GM12878 (cell line): ENCODE data around the gene PPIF. TPM values are rescaled to one million over a fixed set of nuclear protein-coding genes. Genes with fewer than 3 reads are reported as not detected.

Experiments used
- ATAC-seq: fragments of 200-7000 bp; cut with Tn5 transposase; 3 replicates; pipeline ENCODE4 v1.9.1; 2020; ENCODE audit warnings: mild to moderate bottlenecking, moderate library complexity
- BruUV-seq: library from RNA; stranded (reverse); fragments of 400-500 nt; replicated peaks from 2 replicates; lab custom pipeline; 2021; lab: Mats Ljungman, UMichigan
- CTCF ChIA-PET: fragments of 300-600 bp; sonication (Branson Sonifier 250); formaldehyde crosslinking; extraction: SDS; loops from one replicate; lab custom pipeline; 2021; ENCODE audit warnings: inconsistent platforms; lab: Yijun Ruan, JAX
- POLR2A ChIA-PET: fragments of 350-600 bp; formaldehyde crosslinking; extraction: SDS; loops from one replicate; lab custom pipeline; 2021; ENCODE audit warnings: inconsistent platforms; lab: Charles Lee
- RAD21 ChIA-PET: fragments of 300-600 bp; sonication (Branson Sonifier 250); formaldehyde crosslinking; loops from one replicate; lab custom pipeline; 2023; ENCODE audit warnings: antibody characterized with exemption; ENCODE audit not compliant: unreplicated experiment; lab: Charles Lee
- SMC1A ChIA-PET: fragments of 300-600 bp; sonication (Branson Sonifier 250); formaldehyde crosslinking; loops from one replicate; lab custom pipeline; 2023; ENCODE audit not compliant: unreplicated experiment, uncharacterized antibody; lab: Charles Lee
- DNase-seq: peaks from one replicate; pipeline ENCODE4 v3.0.0-alpha.2; 2011; ENCODE audit warnings: low read depth, low spot score
- FAIRE-seq: peaks from 3 replicates; lab custom pipeline; 2011; peaks lifted over from hg19 to GRCh38; lab: Jason Lieb, UNC
- H2AFZ ChIP-seq: 2 replicates; pipeline ENCODE4 v1.6.0; 2011; ENCODE audit warnings: low read depth, low read length, control low read depth; ENCODE audit not compliant: control insufficient read depth
- H3K27ac ChIP-seq: 2 replicates; pipeline ENCODE4 v1.5.1; 2011; ENCODE audit warnings: control low read depth; ENCODE audit not compliant: control insufficient read depth, insufficient read depth
- H3K27me3 ChIP-seq, 2 experiments: replicated peaks in 1 of 2; 2 replicates each; pipeline versions ENCODE4 v1.6.0 to v1.6.1; 2011; ENCODE audit warnings: low read length in 1 of 2; ENCODE audit not compliant: control insufficient read depth in 2 of 2, insufficient read depth in 2 of 2
- H3K36me3 ChIP-seq, 2 experiments: 2 replicates each; pipeline ENCODE4 v1.5.1; 2011; ENCODE audit warnings: low read length in 1 of 2; ENCODE audit not compliant: control insufficient read depth in 2 of 2, insufficient read depth in 2 of 2
- H3K4me1 ChIP-seq: 2 replicates; pipeline ENCODE4 v1.6.1; 2011; ENCODE audit warnings: mild to moderate bottlenecking, low read length, moderate library complexity, mixed read lengths; ENCODE audit not compliant: control insufficient read depth, insufficient read depth
- H3K4me2 ChIP-seq: 2 replicates; pipeline ENCODE4 v1.6.0; 2011; ENCODE audit warnings: control low read depth; ENCODE audit not compliant: control insufficient read depth, insufficient read depth
- H3K4me3 ChIP-seq: fragments of 200-600 bp; sonication (generic); 2 replicates; pipeline ENCODE4 v1.5.1; 2016
- H3K79me2 ChIP-seq: 2 replicates; pipeline ENCODE4 v1.6.0; 2011; ENCODE audit warnings: low read length; ENCODE audit not compliant: control insufficient read depth, insufficient read depth
- H3K9ac ChIP-seq: 2 replicates; pipeline ENCODE4 v1.8.0; 2011; ENCODE audit warnings: low read length, control low read depth, mixed read lengths; ENCODE audit not compliant: control insufficient read depth, insufficient read depth
- H3K9me3 ChIP-seq: replicated peaks from 3 replicates; pipeline ENCODE4 v1.5.1; 2011; ENCODE audit warnings: mild to moderate bottlenecking, low read length; ENCODE audit not compliant: control insufficient read depth, insufficient read depth
- H4K20me1 ChIP-seq: 2 replicates; pipeline ENCODE4 v1.6.0; 2011; ENCODE audit not compliant: control insufficient read depth, insufficient read depth
- ATF7 ChIP-seq: fragments of 450-650 bp; IDR thresholded peaks from 2 replicates; pipeline ENCODE4 v1.6.1; 2016; ENCODE audit warnings: low read depth, mild to moderate bottlenecking
- BACH1 ChIP-seq: fragments of 450-650 bp; IDR thresholded peaks from 2 replicates; pipeline ENCODE4 v1.6.1; 2017; ENCODE audit warnings: mild to moderate bottlenecking, borderline replicate concordance
- EGR1 ChIP-seq, 2 experiments: IDR thresholded peaks; 1 replicate in 1 of 2; 2 replicates in 1 of 2; pipeline ENCODE4 v1.6.1; 2011 to 2012; ENCODE audit warnings: low read depth in 2 of 2, low read length in 2 of 2, borderline replicate concordance in 1 of 2, mild to moderate bottlenecking in 1 of 2, moderate library complexity in 1 of 2
- HCFC1 ChIP-seq: fragments of 150-350 bp; IDR thresholded peaks from 2 replicates; pipeline ENCODE4 v1.6.1; 2014; ENCODE audit warnings: low read length
- IKZF1 ChIP-seq: fragments of 450-650 bp; conservative IDR thresholded peaks from 2 replicates; pipeline ENCODE4 v1.6.1; 2017; ENCODE audit warnings: antibody characterized with exemption, mild to moderate bottlenecking
- IKZF2 ChIP-seq, 2 experiments: fragments of 450-650 bp; IDR thresholded peaks; 2 replicates each; pipeline ENCODE4 v1.6.1; 2017; ENCODE audit warnings: mild to moderate bottlenecking in 2 of 2, moderate library complexity in 2 of 2
- MTA2 ChIP-seq: fragments of 450-650 bp; IDR thresholded peaks from 2 replicates; pipeline ENCODE4 v1.6.1; 2016; ENCODE audit warnings: low read depth, mild to moderate bottlenecking, moderate library complexity
- NR2C2 ChIP-seq: IDR thresholded peaks from 2 replicates; pipeline ENCODE4 v1.6.1; 2011; ENCODE audit warnings: borderline replicate concordance, low read depth; ENCODE audit not compliant: control insufficient read depth, insufficient read length
- PAX5 ChIP-seq: IDR thresholded peaks from 2 replicates; pipeline ENCODE4 v1.6.1; 2011; ENCODE audit warnings: low read depth, low read length, borderline replicate concordance
- POLR2A ChIP-seq: IDR thresholded peaks from 2 replicates; pipeline ENCODE4 v1.6.1; 2011; ENCODE audit warnings: low read depth, mild to moderate bottlenecking, low read length
- POLR2AphosphoS5 ChIP-seq: IDR thresholded peaks from 2 replicates; pipeline ENCODE4 v1.6.1; 2011; ENCODE audit warnings: mild to moderate bottlenecking, low read length, inconsistent platforms
- RBBP5 ChIP-seq: fragments of 200-600 bp; sonication (generic); conservative IDR thresholded peaks from 2 replicates; pipeline ENCODE4 v1.6.1; 2016
- STAT1 ChIP-seq: fragments of 450-650 bp; conservative IDR thresholded peaks from 2 replicates; pipeline ENCODE4 v1.6.1; 2014; ENCODE audit warnings: antibody characterized with exemption, mild to moderate bottlenecking
- STAT3 ChIP-seq: IDR thresholded peaks from 2 replicates; pipeline ENCODE4 v1.6.1; 2011; ENCODE audit warnings: low read depth, low read length, improper control_type of control experiment
- WGBS: methylation state at CpG from one replicate; pipeline ENCODE4 v1.1.6; 2016; ENCODE audit warnings: low lambda C conversion rate; ENCODE audit not compliant: insufficient replicate concordance, insufficient coverage; ENCODE audit errors: missing lambda C conversion rate; 5-methylcytosine and 5-hydroxymethylcytosine counted together
- in situ Hi-C: fragments of 300-500 bp; cut with MboI; formaldehyde crosslinking; loops from 9 replicates; pipeline ENCODE4 v1.14.3; 2018; ENCODE audit warnings: mixed read lengths
- intact Hi-C: fragments of 100-400 bp; cut with micrococcal nuclease; formaldehyde crosslinking; loops from one replicate; pipeline ENCODE4 v1.14.2; 2022; ENCODE audit not compliant: unreplicated experiment
- polyA plus RNA-seq, 11 experiments: library from polyadenylated mRNA; depleted of rRNA in 4 of 11; unstranded in 6 of 11; stranded (reverse) in 5 of 11; fragments of >200 nt; fragmentation: Nextera tagmentation in 4 of 11; fragmentation: Illumina TruSeq in 1 of 11; extraction: Ambion mirVana in 4 of 11; extraction: Trizol in 1 of 11; gene quantifications; 1 replicate in 1 of 11; 2 replicates in 10 of 11; pipeline versions ENCODE4 v1.2.1 to v1.2.3, GENCODE V29; 2011 to 2016; ENCODE audit warnings: inconsistent platforms in 2 of 11, missing spikeins in 2 of 11, low read depth in 1 of 11
- total RNA-seq, 4 experiments: library from RNA; depleted of rRNA in 3 of 4; stranded (reverse); fragments of >200 nt in 3 of 4; fragmentation: Illumina TruSeq in 1 of 4; extraction: Trizol in 1 of 4; gene quantifications; 2 replicates each; pipeline versions ENCODE4 v1.2.1 to v1.2.3, GENCODE V29; 2013 to 2021
- TF ChIP-seq, protein P1 (sequence below): fragments of 450-650 bp; IDR thresholded peaks from 2 replicates; pipeline ENCODE4 v1.6.1; 2017; ENCODE audit warnings: borderline replicate concordance

PPIF gene
- total and polyA plus RNA-seq, 10 of the 15 experiments (the other 5 are each of a cell fraction or from before 2014, with no cell fraction given): 28.8 to 180 (median 128) TPM

DNA sequence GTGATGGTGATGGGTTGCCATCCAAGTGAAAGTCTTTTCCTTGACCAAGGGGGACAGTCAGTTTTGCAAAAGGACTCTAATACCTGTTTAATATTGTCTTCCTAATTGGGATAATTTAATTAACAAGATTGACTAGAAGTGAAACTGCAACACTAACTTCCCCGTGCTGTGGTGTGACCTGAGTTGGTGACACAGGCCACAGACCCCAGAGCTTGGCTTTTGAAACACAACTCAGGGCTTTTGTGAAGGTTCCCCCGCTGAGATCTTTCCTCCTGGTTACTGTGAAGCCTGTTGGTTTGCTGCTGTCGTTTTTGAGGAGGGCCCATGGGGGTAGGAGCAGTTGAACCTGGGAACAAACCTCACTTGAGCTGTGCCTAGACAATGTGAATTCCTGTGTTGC lies 6.9 kb downstream of the PPIF start (continued):
- TF ChIP-seq IKZF1: peak; percentile 54; the same call in 1 of the 2 replicates
- 0 out of 2 replicates have a peak, but pooled peaks have one; percentile 28 for TF ChIP-seq PAX5
- peak; percentile 40 for TF ChIP-seq ATF7
- no peak for TF ChIP-seq EGR1 (IDR thresholded peaks at IDR 0.05; ENCODE audit: borderline replicate concordance in 1 of 2, low read depth in 2 of 2, low read length in 2 of 2)
- no peak for TF ChIP-seq STAT3
- TF ChIP-seq MTA2: peak; percentile 84
- TF ChIP-seq, protein P1, sequence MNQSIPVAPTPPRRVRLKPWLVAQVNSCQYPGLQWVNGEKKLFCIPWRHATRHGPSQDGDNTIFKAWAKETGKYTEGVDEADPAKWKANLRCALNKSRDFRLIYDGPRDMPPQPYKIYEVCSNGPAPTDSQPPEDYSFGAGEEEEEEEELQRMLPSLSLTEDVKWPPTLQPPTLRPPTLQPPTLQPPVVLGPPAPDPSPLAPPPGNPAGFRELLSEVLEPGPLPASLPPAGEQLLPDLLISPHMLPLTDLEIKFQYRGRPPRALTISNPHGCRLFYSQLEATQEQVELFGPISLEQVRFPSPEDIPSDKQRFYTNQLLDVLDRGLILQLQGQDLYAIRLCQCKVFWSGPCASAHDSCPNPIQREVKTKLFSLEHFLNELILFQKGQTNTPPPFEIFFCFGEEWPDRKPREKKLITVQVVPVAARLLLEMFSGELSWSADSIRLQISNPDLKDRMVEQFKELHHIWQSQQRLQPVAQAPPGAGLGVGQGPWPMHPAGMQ: no peak
- TF ChIP-seq POLR2AphosphoS5: peak; percentile 65
- TF ChIP-seq RBBP5: no peak
- TF ChIP-seq BACH1: 0 out of 2 replicates have a peak, but pooled peaks have one; percentile 15
- no peak for TF ChIP-seq HCFC1
- TF ChIP-seq STAT1: no peak
- peak; percentile 30 to 50; a peak in 1 of 4 replicates for TF ChIP-seq IKZF2 (IDR thresholded peaks at IDR 0.05)

DNA sequence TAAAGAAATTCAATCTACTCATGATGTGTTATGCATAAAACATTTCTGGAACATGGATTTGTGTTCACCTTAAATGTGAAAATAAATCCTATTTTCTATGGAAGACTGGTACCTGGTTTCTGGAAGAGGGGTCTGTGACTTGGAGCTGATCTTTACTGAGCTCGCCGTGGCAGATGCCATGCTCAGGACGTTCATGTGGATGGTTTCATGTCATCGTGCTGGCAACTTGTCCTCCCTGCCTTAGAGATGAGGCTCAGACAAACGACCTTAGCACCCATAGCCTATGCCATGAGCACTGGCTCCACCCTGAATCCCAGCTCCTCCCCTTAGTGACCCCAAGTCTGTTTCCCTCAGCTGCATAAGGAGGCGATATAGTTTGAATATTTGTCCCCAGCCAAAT lies 7.3 kb downstream of the PPIF start:
- 0 out of 3 replicates have a peak, but pooled peaks have one; percentile 3 for ATAC-seq

More for the DNA sequence above, 7.3 kb downstream of the PPIF start:
- ChIA-PET RAD21 (no interaction called here), CTCF (interaction anchor here (1.0 to 2.8 kb wide), 4 partner anchors 19 to 133 kb away, joined by 3 to 22 read pairs (median 3); no protein-coding TSS in a partner anchor), SMC1A (interaction anchor here (0.6 to 1.5 kb wide), 5 partner anchors 9 to 64 kb away, joined by 3 to 5 read pairs (median 3); no protein-coding TSS in a partner anchor), POLR2A (interaction anchor here (1.0 kb wide), 1 partner anchor 68 kb away, joined by 4 read pairs; no protein-coding TSS in a partner anchor)
- Histone ChIP-seq H3K27ac (no peak overlapping the region), H3K4me1 (peaks cover 19% of the 10 kb centered on the region), H3K79me2 (peaks cover 23% of the 10 kb centered on the region), H3K9ac (no peak overlapping the region), H3K36me3 (peaks cover 40 to 42% of the 10 kb centered on the region in 2 experiments), H4K20me1 (no peaks in the 10 kb centered on the region; the same call in 1 of the 2 replicates), H2AFZ (no peak overlapping the region), H3K4me3 (no peak overlapping the region), H3K4me2 (no peak overlapping the region), H3K9me3 (no peaks in the 10 kb centered on the region; the same call in 2 of the 3 replicates), H3K27me3 (no peaks in the 10 kb centered on the region)
- DNase-seq: no peak
- intact Hi-C loops: no loop called here
- no TSS peak for BruUV-seq
- in situ Hi-C loops: no loop called here
- peak; percentile 2 for TF ChIP-seq POLR2AphosphoS5
- 0 out of 2 replicates have a peak, but pooled peaks have one; percentile 16 for TF ChIP-seq POLR2A
- no peak for TF ChIP-seq NR2C2
- WGBS: 61% methylated on average over 6 of the region's 6 CpGs
- FAIRE-seq: no peak
